ENCODE measurements around the gene EBF4. TPM values are rescaled to one million over a fixed set of nuclear protein-coding genes. Genes with fewer than 3 reads are reported as not detected.

Gene EBF4
- total RNA-seq, 2 experiments from 2014 or later = 1.5 to 4.4 TPM

GRCh38 chr20:2697768-2698167, 5.2 kb downstream of the EBF4 start:
- H4K20me1 ChIP-seq (ENCODE audit: insufficient read depth, low read length) = no peaks in the 10 kb centered on the region
- no peak for DNase-seq (ENCODE audit: low spot score)
- intact Hi-C loops (cut with micrococcal nuclease; ENCODE audit: unreplicated experiment) = no loop called here
- no peaks in the 10 kb centered on the region for H3K4me1 ChIP-seq (ENCODE audit: insufficient read depth, low read length, poor library complexity, severe bottlenecking)
- no peaks in the 10 kb centered on the region for H3K9me3 ChIP-seq (ENCODE audit: low read length)
- no TSS peak for BruUV-seq (replicated peaks)
- H3K27ac ChIP-seq (ENCODE audit: low read depth, low read length, poor library complexity, severe bottlenecking) = no peak overlapping the region
- H2AFZ ChIP-seq (ENCODE audit: low read length) = no peak overlapping the region
- CTCF ChIA-PET (ENCODE audit: unreplicated experiment) = interaction anchor here (0.6 kb wide), 1 partner anchor 15 kb away, joined by 3 read pairs; no protein-coding TSS in a partner anchor
- H3K9me2 ChIP-seq (ENCODE audit: insufficient read depth, low read length) = no peaks in the 10 kb centered on the region
- POLR2A ChIA-PET = no interaction called here
- H3K4me2 ChIP-seq (ENCODE audit: low read length) = no peak overlapping the region
- H3K36me3 ChIP-seq (ENCODE audit: insufficient read depth, low read length) = no peaks in the 10 kb centered on the region
- no peaks in the 10 kb centered on the region for H3K79me2 ChIP-seq (ENCODE audit: insufficient read depth, low read depth, low read length)
- H3K4me3 ChIP-seq (ENCODE audit: low read depth, low read length, poor library complexity, severe bottlenecking) = no peak overlapping the region
- TF ChIP-seq EZH2phosphoT487 (IDR thresholded peaks at IDR 0.05; ENCODE audit: borderline replicate concordance, low read depth, low read length) = no peak
- TF ChIP-seq CTCF (conservative IDR thresholded peaks at IDR 0.05; ENCODE audit: low read length) = no peak

- no peak overlapping the region for H3K4me2 ChIP-seq (ENCODE audit: low read length)
- no TSS peak for BruUV-seq (replicated peaks)
- H3K79me2 ChIP-seq (ENCODE audit: insufficient read depth, low read depth, low read length) = no peaks in the 10 kb centered on the region
- no peaks in the 10 kb centered on the region for H3K36me3 ChIP-seq (ENCODE audit: insufficient read depth, low read length)
- ChIA-PET POLR2A (no interaction called here), CTCF (ENCODE audit: unreplicated experiment) (interaction anchor here (0.6 kb wide), 1 partner anchor 14 kb away, joined by 3 read pairs; no protein-coding TSS in a partner anchor)
- no peak overlapping the region for H3K27ac ChIP-seq (ENCODE audit: low read depth, low read length, poor library complexity, severe bottlenecking)
- H3K9me2 ChIP-seq (ENCODE audit: insufficient read depth, low read length) = no peaks in the 10 kb centered on the region
- H2AFZ ChIP-seq (ENCODE audit: low read length) = no peak overlapping the region
- H3K4me3 ChIP-seq (ENCODE audit: low read depth, low read length, poor library complexity, severe bottlenecking) = no peak overlapping the region
- intact Hi-C loops (cut with micrococcal nuclease; ENCODE audit: unreplicated experiment) = no loop called here
- DNase-seq (ENCODE audit: low spot score) = no peak
- H3K4me1 ChIP-seq (ENCODE audit: insufficient read depth, low read length, poor library complexity, severe bottlenecking) = no peaks in the 10 kb centered on the region
- no peaks in the 10 kb centered on the region for H3K9me3 ChIP-seq (ENCODE audit: low read length)
- H4K20me1 ChIP-seq (ENCODE audit: insufficient read depth, low read length) = no peaks in the 10 kb centered on the region
- TF ChIP-seq CTCF (conservative IDR thresholded peaks at IDR 0.05; ENCODE audit: low read length) (no peak), EZH2phosphoT487 (IDR thresholded peaks at IDR 0.05; ENCODE audit: borderline replicate concordance, low read depth, low read length) (no peak)
These were observed 5.7 kb downstream of the EBF4 start for GRCh38 chr20:2698186-2698817.

GRCh38 chr20:2698912-2699311, 6.3 kb downstream of the EBF4 start:
- ChIA-PET POLR2A (no interaction called here), CTCF (ENCODE audit: unreplicated experiment) (no interaction called here)
- Histone ChIP-seq H3K79me2 (ENCODE audit: insufficient read depth, low read depth, low read length) (no peaks in the 10 kb centered on the region), H3K27ac (ENCODE audit: low read depth, low read length, poor library complexity, severe bottlenecking) (no peak overlapping the region), H3K9me3 (ENCODE audit: low read length) (no peaks in the 10 kb centered on the region), H2AFZ (ENCODE audit: low read length) (no peak overlapping the region), H3K4me2 (ENCODE audit: low read length) (no peak overlapping the region), H4K20me1 (ENCODE audit: insufficient read depth, low read length) (no peaks in the 10 kb centered on the region), H3K36me3 (ENCODE audit: insufficient read depth, low read length) (no peaks in the 10 kb centered on the region), H3K9me2 (ENCODE audit: insufficient read depth, low read length) (no peaks in the 10 kb centered on the region), H3K4me3 (ENCODE audit: low read depth, low read length, poor library complexity, severe bottlenecking) (no peak overlapping the region), H3K4me1 (ENCODE audit: insufficient read depth, low read length, poor library complexity, severe bottlenecking) (no peaks in the 10 kb centered on the region)
- no peak for TF ChIP-seq CTCF (conservative IDR thresholded peaks at IDR 0.05; ENCODE audit: low read length)
- TF ChIP-seq EZH2phosphoT487 (IDR thresholded peaks at IDR 0.05; ENCODE audit: borderline replicate concordance, low read depth, low read length) = no peak
- DNase-seq (ENCODE audit: low spot score) = no peak
- no TSS peak for BruUV-seq (replicated peaks)
- intact Hi-C loops (cut with micrococcal nuclease; ENCODE audit: unreplicated experiment) = no loop called here
